ENCODE measurements around the gene IMMP2L. TPM values are rescaled to one million over a fixed set of nuclear protein-coding genes. Genes with fewer than 3 reads are reported as not detected.

Gene IMMP2L
- total RNA-seq, 1 donor from 2014 or later = 23.9 TPM

GRCh38 chr7:110797656-110798055 is 764.6 kb downstream of the IMMP2L start:
- no peak for DNase-seq

GRCh38 chr7:110790992-110791391 is 771.3 kb downstream of the IMMP2L start:
- no peak for DNase-seq

GRCh38 chr7:110786328-110786965 is 775.8 kb downstream of the IMMP2L start:
- no peak for DNase-seq

GRCh38 chr7:110784749-110785148 is 777.5 kb downstream of the IMMP2L start:
- DNase-seq = no peak

GRCh38 chr7:110780712-110781111 is 781.6 kb downstream of the IMMP2L start:
- DNase-seq = no peak

- no peak for DNase-seq
These were observed 783.0 kb downstream of the IMMP2L start for GRCh38 chr7:110779339-110779738.

- no peak for DNase-seq
These were observed 787.2 kb downstream of the IMMP2L start for GRCh38 chr7:110775046-110775445.

GRCh38 chr7:110774071-110774470 is 788.2 kb downstream of the IMMP2L start:
- DNase-seq = no peak

- no peak for DNase-seq
These were observed 789.7 kb downstream of the IMMP2L start for GRCh38 chr7:110772615-110773014.

- no peak for DNase-seq
These were observed 790.6 kb downstream of the IMMP2L start for GRCh38 chr7:110771717-110772116.

GRCh38 chr7:110767550-110768110 is 794.7 kb downstream of the IMMP2L start:
- no peak for DNase-seq

GRCh38 chr7:110766864-110767263 is 795.4 kb downstream of the IMMP2L start:
- no peak for DNase-seq

- DNase-seq = no peak
These were observed 797.4 kb downstream of the IMMP2L start for GRCh38 chr7:110764852-110765251.

GRCh38 chr7:110762546-110763225 is 799.6 kb downstream of the IMMP2L start:
- DNase-seq = peak; percentile 33

GRCh38 chr7:110760341-110760740 is 802.0 kb downstream of the IMMP2L start:
- DNase-seq = no peak

GRCh38 chr7:110759069-110759468 is 803.2 kb downstream of the IMMP2L start:
- no peak for DNase-seq

- no peak for DNase-seq
These were observed 807.6 kb downstream of the IMMP2L start for GRCh38 chr7:110754649-110755048.

- no peak for DNase-seq
These were observed 811.2 kb downstream of the IMMP2L start for GRCh38 chr7:110750931-110751605.

- DNase-seq = no peak
These were observed 829.1 kb downstream of the IMMP2L start for GRCh38 chr7:110733221-110733620.

GRCh38 chr7:110724811-110725210 is 837.5 kb downstream of the IMMP2L start:
- no peak for DNase-seq

GRCh38 chr7:110721395-110721794 is 840.9 kb downstream of the IMMP2L start:
- no peak for DNase-seq

GRCh38 chr7:110720626-110721025 is 841.7 kb downstream of the IMMP2L start:
- no peak for DNase-seq

GRCh38 chr7:110719741-110720140 is 842.6 kb downstream of the IMMP2L start:
- peak; percentile 46 for DNase-seq
